OCI-LY1 (cell line): Measurements from ENCODE around the gene AUH.

ENCODE experiments used
- EZH2 ChIP-seq: fragments of 200-600 bp; sonication (generic), shearing (Covaris generic); IDR thresholded peaks from 2 replicates; pipeline ENCODE4 v1.8.0; 2017; ENCODE audit warnings: borderline replicate concordance, mixed run types, mild to moderate bottlenecking, antibody characterized with exemption, low read length, moderate library complexity, mixed read lengths
- TF ChIP-seq, protein P1 (sequence below): fragments of 200-600 bp; sonication (generic), shearing (Covaris generic); IDR thresholded peaks from 2 replicates; pipeline ENCODE4 v1.5.1; 2017; ENCODE audit warnings: mild to moderate bottlenecking, antibody characterized with exemption, low read length, moderate library complexity, mixed read lengths

DNA sequence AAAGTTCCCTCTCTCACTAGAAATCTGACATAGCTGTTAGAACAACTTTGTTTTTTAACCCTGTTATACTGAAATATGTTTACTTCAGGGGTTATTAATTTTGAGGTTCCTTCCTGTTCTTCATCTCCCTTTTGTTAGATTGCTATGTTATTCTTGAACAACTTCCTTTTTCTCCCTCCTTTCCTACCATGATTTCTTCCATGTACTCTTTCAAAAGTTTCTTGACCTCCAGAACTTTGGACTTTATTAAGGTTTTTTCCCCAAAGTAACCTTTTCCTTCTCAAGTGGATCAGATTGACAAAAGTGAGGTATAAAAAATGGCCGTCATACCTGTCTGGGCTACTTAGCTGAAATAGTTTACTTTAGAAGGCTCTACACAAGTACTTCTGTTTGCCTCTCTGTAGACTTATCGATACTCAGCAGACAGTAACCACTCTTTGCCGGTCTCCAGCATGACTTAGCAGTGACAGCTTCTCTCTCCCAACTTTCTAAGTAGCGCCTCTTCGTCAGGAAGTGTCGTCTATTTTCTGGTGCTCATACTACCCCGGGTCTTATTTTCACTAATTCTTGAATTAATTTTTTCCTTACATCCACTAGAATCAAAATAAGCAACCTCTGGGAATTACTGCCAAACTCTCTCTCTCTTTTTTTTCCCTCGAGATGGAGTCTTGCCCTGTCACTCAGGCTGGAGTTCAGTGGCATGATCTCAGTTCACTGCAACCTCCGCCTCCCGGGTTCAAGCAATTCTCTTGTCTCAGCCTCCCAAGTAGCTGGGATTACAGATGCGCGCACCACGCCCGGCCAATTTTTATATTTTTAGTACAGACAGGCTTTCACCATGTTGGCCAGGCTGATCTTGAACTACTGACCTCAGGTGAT is 42.2 kb upstream of the AUH start:
- TF ChIP-seq, protein P1, sequence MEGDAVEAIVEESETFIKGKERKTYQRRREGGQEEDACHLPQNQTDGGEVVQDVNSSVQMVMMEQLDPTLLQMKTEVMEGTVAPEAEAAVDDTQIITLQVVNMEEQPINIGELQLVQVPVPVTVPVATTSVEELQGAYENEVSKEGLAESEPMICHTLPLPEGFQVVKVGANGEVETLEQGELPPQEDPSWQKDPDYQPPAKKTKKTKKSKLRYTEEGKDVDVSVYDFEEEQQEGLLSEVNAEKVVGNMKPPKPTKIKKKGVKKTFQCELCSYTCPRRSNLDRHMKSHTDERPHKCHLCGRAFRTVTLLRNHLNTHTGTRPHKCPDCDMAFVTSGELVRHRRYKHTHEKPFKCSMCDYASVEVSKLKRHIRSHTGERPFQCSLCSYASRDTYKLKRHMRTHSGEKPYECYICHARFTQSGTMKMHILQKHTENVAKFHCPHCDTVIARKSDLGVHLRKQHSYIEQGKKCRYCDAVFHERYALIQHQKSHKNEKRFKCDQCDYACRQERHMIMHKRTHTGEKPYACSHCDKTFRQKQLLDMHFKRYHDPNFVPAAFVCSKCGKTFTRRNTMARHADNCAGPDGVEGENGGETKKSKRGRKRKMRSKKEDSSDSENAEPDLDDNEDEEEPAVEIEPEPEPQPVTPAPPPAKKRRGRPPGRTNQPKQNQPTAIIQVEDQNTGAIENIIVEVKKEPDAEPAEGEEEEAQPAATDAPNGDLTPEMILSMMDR, result no peak
- TF ChIP-seq EZH2, result no peak
